G401.6 (cell line): ENCODE results near the gene UQCRH.

ENCODE experiments used
- FAIRE-seq: peaks from 2 replicates; lab custom pipeline; 2012; peaks lifted over from hg19 to GRCh38; lab: Jason Lieb, UNC

Gene UQCRH

GRCh38 chr1:46303038-46303871, at the start of gene UQCRH, which contains the start of gene LRRC41:
Gene UQCRH (plus strand): TSS chr1:46303698. CDS start chr1:46303767, 69 bp downstream.
Gene LRRC41 (minus strand): TSS chr1:46303616. CDS start chr1:46303322, 294 bp downstream.
- FAIRE-seq: peak; percentile 80

GRCh38 chr1:46254668-46255067, 48.8 kb upstream of the UQCRH start:
- FAIRE-seq: no peak

GRCh38 chr1:46256523-46256922, 47.0 kb upstream of the UQCRH start:
- no peak for FAIRE-seq

GRCh38 chr1:46262508-46262907, 41.0 kb upstream of the UQCRH start:
- no peak for FAIRE-seq

- no peak for FAIRE-seq
Measured at GRCh38 chr1:46263146-46263545, 40.4 kb upstream of the UQCRH start.

- FAIRE-seq: no peak
Measured at GRCh38 chr1:46268578-46268977, 34.9 kb upstream of the UQCRH start.

- FAIRE-seq: no peak
Measured at GRCh38 chr1:46274225-46275029, 29.1 kb upstream of the UQCRH start.

GRCh38 chr1:46275030-46275337, 28.5 kb upstream of the UQCRH start:
- no peak for FAIRE-seq

GRCh38 chr1:46277658-46278373, 25.7 kb upstream of the UQCRH start:
- no peak for FAIRE-seq

GRCh38 chr1:46278807-46279206, 24.7 kb upstream of the UQCRH start:
- no peak for FAIRE-seq

GRCh38 chr1:46280092-46280491, 23.4 kb upstream of the UQCRH start:
- no peak for FAIRE-seq

GRCh38 chr1:46281021-46281420, 22.5 kb upstream of the UQCRH start:
- FAIRE-seq: no peak

- FAIRE-seq: no peak
Measured at GRCh38 chr1:46284058-46284457, 19.4 kb upstream of the UQCRH start.

- FAIRE-seq: no peak
Measured at GRCh38 chr1:46284597-46285564, 18.6 kb upstream of the UQCRH start.

- FAIRE-seq: no peak
Measured at GRCh38 chr1:46285730-46286477, 17.6 kb upstream of the UQCRH start.

- no peak for FAIRE-seq
Measured at GRCh38 chr1:46288485-46289133, 14.9 kb upstream of the UQCRH start.

GRCh38 chr1:46289134-46289494, 14.4 kb upstream of the UQCRH start:
- FAIRE-seq: no peak

GRCh38 chr1:46289976-46290375, 13.5 kb upstream of the UQCRH start:
- FAIRE-seq: no peak

GRCh38 chr1:46295306-46295705, 8.2 kb upstream of the UQCRH start:
- FAIRE-seq: no peak

GRCh38 chr1:46298387-46298786, 5.1 kb upstream of the UQCRH start:
- FAIRE-seq: no peak
